Activated naive CD4-positive, alpha-beta T cell treated with anti-CD3 and anti-CD28 coated beads, Interleukin-2, amount 10 ng/mL, durations not matched to agents 7 days and 5 days (primary cell): ENCODE results near the gene UNC50.

Source experiments
- CTCF ChIA-PET: fragments of 350-600 bp; sonication (Branson Sonifier 250); formaldehyde crosslinking; loops from one replicate; lab custom pipeline; 2021; ENCODE audit warnings: antibody characterized with exemption; lab: Charles Lee
- DNase-seq: peaks from one replicate; pipeline ENCODE4 v3.0.0-alpha.2; 2020
- H3K27ac Mint-ChIP-seq: one replicate; pipeline ENCODE4 v1.8.0; 2021; ENCODE audit warnings: mild to moderate bottlenecking, moderate library complexity, mixed read lengths
- H3K27me3 Mint-ChIP-seq: one replicate; pipeline ENCODE4 v1.8.0; 2021; ENCODE audit warnings: mild to moderate bottlenecking, mixed read lengths
- H3K36me3 Mint-ChIP-seq: one replicate; pipeline ENCODE4 v1.8.0; 2021; ENCODE audit warnings: mixed read lengths
- H3K4me1 Mint-ChIP-seq: one replicate; pipeline ENCODE4 v1.8.0; 2021; ENCODE audit warnings: mixed read lengths
- H3K4me3 Mint-ChIP-seq: one replicate; pipeline ENCODE4 v1.8.0; 2021; ENCODE audit warnings: mild to moderate bottlenecking, moderate library complexity, mixed read lengths
- H3K9me3 Mint-ChIP-seq: one replicate; pipeline ENCODE4 v1.8.0; 2021; ENCODE audit warnings: mixed read lengths

Gene UNC50

DNA sequence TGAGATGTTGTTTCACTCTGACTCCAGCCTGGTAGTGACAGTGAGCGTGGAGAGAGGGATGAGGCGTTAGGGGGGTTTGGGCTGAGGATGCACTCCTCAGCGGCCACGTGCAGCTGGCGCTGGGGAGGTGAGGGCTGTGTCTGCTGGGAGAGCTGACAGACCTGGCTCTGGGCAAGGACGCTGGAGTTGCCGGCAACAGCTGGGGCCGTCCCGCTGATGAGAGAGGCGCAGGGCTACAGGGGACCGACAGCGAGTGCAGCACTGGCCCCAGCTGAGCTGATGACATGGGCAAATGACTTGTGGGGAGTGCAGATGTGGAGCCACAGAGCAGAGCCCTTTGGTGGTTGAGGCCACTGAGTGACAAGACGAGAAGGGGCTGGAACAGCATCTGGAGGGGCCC is 38.5 kb upstream of the UNC50 start:
- Mint-ChIP-seq H3K4me3 (no peak overlapping the region), H3K9me3 (no peaks in the 10 kb centered on the region), H3K36me3 (peaks cover 78% of the 10 kb centered on the region), H3K27me3 (no peaks in the 10 kb centered on the region), H3K4me1 (no peaks in the 10 kb centered on the region), H3K27ac (no peak overlapping the region)
- CTCF ChIA-PET: interaction anchor here (1.3 to 3.7 kb wide), 5 partner anchors 11 to 268 kb away, joined by 4 to 24 read pairs (median 9); no protein-coding TSS in a partner anchor
- DNase-seq: no peak

DNA sequence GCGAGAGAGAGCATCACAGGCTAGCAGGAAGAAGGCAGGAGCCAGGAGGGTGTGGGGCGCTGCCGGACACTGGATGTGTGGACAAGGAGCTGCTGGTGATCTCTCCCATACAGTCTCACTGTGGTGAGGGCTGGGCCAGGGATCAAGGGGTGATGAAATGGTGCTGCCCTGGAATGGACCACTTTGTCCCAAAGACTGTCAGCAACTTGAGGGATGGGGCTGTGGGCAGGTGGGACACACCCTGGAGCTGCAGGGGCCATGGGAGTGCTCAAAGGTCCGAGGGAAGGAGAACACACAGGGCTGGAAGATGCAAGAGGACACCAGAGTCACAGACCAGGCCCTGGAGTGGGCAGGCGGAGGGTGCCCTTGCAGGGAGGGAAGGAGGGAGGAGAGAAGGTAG is 38.0 kb upstream of the UNC50 start:
- no peaks in the 10 kb centered on the region for H3K9me3 Mint-ChIP-seq
- H3K27ac Mint-ChIP-seq: peak overlapping the region; percentile 62
- no peak overlapping the region for H3K4me3 Mint-ChIP-seq
- H3K36me3 Mint-ChIP-seq: peaks cover 79% of the 10 kb centered on the region
- no peak for DNase-seq
- CTCF ChIA-PET: interaction anchor here (1.9 to 3.7 kb wide), 3 partner anchors 11 to 157 kb away, joined by 4 to 24 read pairs (median 9); no protein-coding TSS in a partner anchor
- no peaks in the 10 kb centered on the region for H3K27me3 Mint-ChIP-seq
- no peaks in the 10 kb centered on the region for H3K4me1 Mint-ChIP-seq

DNA sequence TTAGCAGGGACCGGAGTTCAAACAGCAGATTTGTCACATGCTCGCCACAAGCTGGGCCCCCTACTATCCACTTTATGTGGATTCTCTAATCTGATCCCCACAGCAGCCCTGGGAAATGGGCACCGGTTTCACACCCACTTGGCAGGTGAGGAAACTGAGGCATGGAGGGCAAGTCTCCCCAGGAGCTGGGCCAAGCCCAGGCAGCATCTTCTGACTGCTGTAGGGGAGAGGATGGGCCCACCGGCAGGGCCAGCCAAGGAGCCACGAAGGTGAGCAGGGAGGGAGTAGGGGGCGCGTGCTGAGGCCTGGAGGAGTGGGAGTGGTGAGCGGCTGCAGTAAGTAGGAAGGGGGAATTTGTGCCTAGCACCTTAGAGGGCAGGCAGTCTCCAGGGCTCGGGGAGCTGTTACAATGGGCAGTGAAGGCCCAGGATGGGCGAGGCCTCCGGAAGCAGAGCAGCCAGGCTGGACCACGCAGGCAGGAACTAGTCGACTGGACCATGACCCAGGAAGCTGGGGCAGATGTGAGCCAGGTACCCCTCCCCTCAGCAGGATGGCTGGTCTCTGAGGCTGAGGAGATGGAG is 37.2 kb upstream of the UNC50 start:
- Mint-ChIP-seq H3K27ac (no peak overlapping the region), H3K27me3 (no peaks in the 10 kb centered on the region), H3K4me1 (no peaks in the 10 kb centered on the region), H3K36me3 (peaks cover 79% of the 10 kb centered on the region), H3K9me3 (no peaks in the 10 kb centered on the region), H3K4me3 (no peak overlapping the region)
- no peak for DNase-seq
- CTCF ChIA-PET: interaction anchor here (3.7 kb wide), 1 partner anchor 12 kb away, joined by 24 read pairs; no protein-coding TSS in a partner anchor

DNA sequence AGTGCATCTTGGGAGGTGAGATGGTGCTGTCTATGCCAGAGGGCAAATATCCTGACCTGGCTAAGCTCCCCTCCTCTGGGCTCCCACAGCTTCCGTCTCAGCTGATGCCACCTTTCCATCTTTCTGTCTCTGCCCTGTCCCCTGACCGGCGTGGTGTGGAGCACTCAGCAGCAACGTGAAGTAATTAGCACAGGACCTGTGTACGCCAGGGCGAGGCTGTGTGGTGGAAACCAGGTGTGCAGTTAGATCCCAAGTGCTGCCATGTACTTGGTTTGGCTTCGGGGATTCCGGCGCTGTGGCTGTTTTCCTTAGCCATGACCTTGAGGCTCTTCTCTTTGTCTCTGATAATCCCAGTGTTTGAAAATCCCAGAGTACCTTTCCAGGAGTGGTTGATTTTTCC is 36.6 kb upstream of the UNC50 start:
- no peak overlapping the region for H3K27ac Mint-ChIP-seq
- H3K4me1 Mint-ChIP-seq: no peaks in the 10 kb centered on the region
- CTCF ChIA-PET: no interaction called here
- H3K27me3 Mint-ChIP-seq: no peaks in the 10 kb centered on the region
- no peak overlapping the region for H3K4me3 Mint-ChIP-seq
- peaks cover 78% of the 10 kb centered on the region for H3K36me3 Mint-ChIP-seq
- H3K9me3 Mint-ChIP-seq: no peaks in the 10 kb centered on the region
- peak; percentile 19 for DNase-seq

DNA sequence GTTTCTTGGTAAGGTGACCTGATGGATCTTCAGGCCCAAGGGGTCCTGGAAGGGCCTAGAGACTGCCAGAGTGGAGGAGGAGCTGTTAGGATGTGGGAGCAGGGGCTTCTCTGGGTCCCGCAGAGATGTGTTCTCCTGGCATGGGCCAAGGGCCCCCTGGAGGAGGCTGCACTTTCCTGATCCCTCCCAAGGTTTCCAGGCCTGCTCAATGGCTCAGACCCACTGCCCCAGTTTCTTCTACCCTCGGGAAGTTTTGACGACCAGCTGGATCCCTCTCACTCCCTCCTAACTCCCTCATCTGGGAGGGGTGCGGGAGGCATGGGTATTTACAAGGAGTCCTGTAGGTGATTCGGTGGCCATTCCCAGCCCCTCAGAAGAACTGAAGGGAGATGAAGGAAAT is 36.2 kb upstream of the UNC50 start:
- CTCF ChIA-PET: no interaction called here
- peak; percentile 16 for DNase-seq
- Mint-ChIP-seq H3K9me3 (no peaks in the 10 kb centered on the region), H3K36me3 (peaks cover 75% of the 10 kb centered on the region), H3K27ac (no peak overlapping the region), H3K4me1 (no peaks in the 10 kb centered on the region), H3K27me3 (no peaks in the 10 kb centered on the region), H3K4me3 (no peak overlapping the region)

DNA sequence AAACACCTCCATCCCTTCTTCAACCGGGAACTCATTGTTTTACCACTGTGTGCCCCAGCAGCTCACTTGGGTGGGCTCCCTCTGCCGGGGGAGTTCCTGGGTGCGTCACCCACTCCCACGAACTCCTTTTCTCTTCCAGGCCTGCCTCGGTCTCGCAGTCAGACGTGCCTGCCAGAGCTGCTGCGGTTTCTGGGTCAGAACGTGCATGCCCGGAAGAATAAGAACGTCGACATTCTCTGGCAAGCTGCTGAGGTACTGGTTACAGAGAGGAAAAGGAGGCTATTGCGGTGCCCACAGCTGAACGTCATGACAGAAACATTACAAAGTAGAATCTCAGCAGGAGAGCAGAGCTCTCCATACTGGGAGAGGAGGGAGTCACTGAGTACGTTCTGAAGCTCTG is 35.7 kb upstream of the UNC50 start:
- peaks cover 76% of the 10 kb centered on the region for H3K36me3 Mint-ChIP-seq
- no peak overlapping the region for H3K27ac Mint-ChIP-seq
- no peaks in the 10 kb centered on the region for H3K4me1 Mint-ChIP-seq
- no peaks in the 10 kb centered on the region for H3K9me3 Mint-ChIP-seq
- CTCF ChIA-PET: no interaction called here
- peak; percentile 8 for DNase-seq
- no peaks in the 10 kb centered on the region for H3K27me3 Mint-ChIP-seq
- no peak overlapping the region for H3K4me3 Mint-ChIP-seq

DNA sequence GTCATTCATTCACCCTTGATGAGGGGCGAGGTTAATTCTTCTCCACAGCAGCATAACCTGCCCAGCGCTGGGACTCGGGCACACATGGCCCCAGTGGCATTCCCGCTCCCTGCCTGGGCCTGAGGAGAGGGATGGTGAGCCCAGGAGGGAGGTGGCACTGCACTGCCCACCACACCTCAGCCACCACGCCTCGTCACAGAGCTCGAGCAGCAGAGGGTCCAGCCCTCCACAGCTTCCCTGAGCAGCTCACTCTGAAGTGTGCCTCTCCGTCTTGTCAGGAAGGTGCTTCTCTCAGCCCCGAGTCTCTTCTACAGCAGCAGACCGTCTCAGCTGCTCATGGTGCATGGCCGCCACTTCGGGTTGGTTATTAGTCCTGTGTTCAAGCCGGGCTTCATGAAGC is 35.0 kb upstream of the UNC50 start:
- Mint-ChIP-seq H3K9me3 (no peaks in the 10 kb centered on the region), H3K4me3 (no peak overlapping the region), H3K27ac (no peak overlapping the region), H3K4me1 (no peaks in the 10 kb centered on the region), H3K27me3 (no peaks in the 10 kb centered on the region), H3K36me3 (peaks cover 77% of the 10 kb centered on the region)
- peak; percentile 10 for DNase-seq
- CTCF ChIA-PET: no interaction called here

DNA sequence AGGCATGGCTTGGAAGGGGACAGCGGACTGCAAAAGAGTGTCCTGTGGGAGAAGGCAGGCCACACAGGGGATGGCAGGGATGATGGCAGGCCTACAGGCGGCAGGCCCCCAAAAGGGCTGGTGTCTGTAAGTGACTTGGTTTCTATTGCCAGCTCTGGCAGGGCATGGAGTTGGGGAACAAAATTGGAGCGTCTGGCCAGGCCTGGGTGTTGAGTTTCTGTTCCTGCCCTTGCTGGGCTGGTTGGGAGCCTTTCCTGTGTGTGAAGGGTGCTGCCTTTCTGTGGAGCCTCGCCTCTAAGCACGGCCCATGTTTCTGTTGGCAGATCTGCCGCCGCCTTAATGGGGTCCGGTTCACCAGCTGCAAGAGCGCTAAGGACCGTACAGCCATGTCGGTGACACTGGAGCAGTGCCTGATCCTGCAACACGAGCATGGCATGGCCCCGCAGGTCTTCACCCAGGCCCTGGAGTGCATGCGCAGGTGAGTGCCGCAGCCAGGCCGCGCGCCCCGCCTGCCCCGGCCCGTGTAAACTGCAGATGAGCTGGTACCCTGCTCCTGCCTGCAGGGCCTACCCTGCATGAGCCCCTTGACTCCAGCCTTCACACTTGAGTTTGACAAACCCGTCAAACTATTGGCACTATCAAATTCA is 31.6 kb upstream of the UNC50 start:
- H3K27ac Mint-ChIP-seq: no peak overlapping the region
- peaks cover 67% of the 10 kb centered on the region for H3K36me3 Mint-ChIP-seq
- no peaks in the 10 kb centered on the region for H3K27me3 Mint-ChIP-seq
- peak; percentile 11 for DNase-seq
- no peaks in the 10 kb centered on the region for H3K9me3 Mint-ChIP-seq
- H3K4me1 Mint-ChIP-seq: no peaks in the 10 kb centered on the region
- CTCF ChIA-PET: no interaction called here
- H3K4me3 Mint-ChIP-seq: no peak overlapping the region

DNA sequence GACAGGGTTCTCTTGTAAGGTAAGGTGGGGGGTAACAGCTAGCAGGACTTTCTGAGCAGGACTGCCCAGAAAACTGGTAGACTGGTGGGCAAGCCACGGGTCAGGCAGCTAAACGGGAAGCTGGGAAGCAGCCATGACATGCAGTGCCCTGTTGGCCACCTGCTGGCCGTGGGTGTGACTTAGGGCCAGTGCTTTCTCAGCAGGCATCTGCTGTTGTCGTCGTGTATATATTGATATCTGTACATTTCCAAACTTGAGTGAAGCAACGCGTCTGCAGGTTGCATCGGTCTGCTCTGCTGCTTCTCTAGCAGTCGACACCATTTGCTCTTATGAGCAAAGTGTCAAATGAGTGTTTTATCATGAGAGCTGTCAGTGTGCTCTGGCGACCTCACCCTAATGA is 31.1 kb upstream of the UNC50 start:
- DNase-seq: peak; percentile 8
- CTCF ChIA-PET: interaction anchor here (2.3 kb wide), 1 partner anchor 21 kb away, joined by 5 read pairs; no protein-coding TSS in a partner anchor
- no peak overlapping the region for H3K4me3 Mint-ChIP-seq
- H3K36me3 Mint-ChIP-seq: peaks cover 69% of the 10 kb centered on the region
- H3K27ac Mint-ChIP-seq: no peak overlapping the region
- H3K9me3 Mint-ChIP-seq: no peaks in the 10 kb centered on the region
- no peaks in the 10 kb centered on the region for H3K27me3 Mint-ChIP-seq
- H3K4me1 Mint-ChIP-seq: no peaks in the 10 kb centered on the region

DNA sequence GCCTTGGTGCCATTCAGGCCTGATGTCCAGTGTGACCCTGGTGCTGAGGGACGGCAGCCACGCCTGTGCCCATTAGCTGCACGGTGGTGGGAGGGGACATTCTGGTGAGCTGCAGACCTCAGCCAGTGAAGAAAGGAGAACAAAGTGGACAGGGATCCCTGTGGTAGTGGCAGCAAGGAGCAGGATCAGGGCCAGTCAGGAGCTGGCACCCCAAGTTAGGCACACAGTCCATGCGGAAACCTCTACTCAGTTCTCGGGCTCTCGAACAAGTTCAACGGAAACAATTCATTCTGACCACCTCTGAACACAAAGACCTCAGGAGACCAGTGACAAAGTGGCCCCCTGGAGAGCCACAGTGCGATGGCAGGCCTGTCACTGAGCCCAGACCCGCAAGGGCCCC is 30.2 kb upstream of the UNC50 start:
- CTCF ChIA-PET: interaction anchor here (2.3 kb wide), 1 partner anchor 22 kb away, joined by 5 read pairs; no protein-coding TSS in a partner anchor
- peaks cover 68% of the 10 kb centered on the region for H3K36me3 Mint-ChIP-seq
- no peak for DNase-seq
- peak overlapping the region; percentile 53 for H3K27ac Mint-ChIP-seq
- no peaks in the 10 kb centered on the region for H3K27me3 Mint-ChIP-seq
- no peaks in the 10 kb centered on the region for H3K4me1 Mint-ChIP-seq
- H3K9me3 Mint-ChIP-seq: no peaks in the 10 kb centered on the region
- no peak overlapping the region for H3K4me3 Mint-ChIP-seq

DNA sequence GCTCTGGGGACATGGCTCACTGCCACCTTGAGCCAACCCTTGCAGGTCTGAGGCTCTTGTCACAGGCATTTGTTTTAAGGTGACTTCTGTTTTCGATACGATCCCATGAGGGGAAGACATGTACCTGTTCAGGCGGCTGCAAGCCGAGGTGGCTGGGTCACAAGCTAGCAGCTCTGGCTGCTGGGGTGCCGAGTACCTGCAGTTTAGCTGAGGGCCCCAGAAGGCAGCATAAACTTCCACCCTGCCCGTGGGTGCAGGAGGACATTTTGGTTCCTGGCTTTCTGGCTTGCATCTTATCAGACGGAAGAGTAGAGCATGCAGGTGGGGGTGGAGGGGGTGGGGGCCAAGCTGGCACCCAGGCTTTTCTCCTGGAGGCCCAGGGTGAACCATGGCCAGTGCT is 28.5 kb upstream of the UNC50 start:
- H3K9me3 Mint-ChIP-seq: no peaks in the 10 kb centered on the region
- H3K27ac Mint-ChIP-seq: no peak overlapping the region
- CTCF ChIA-PET: interaction anchor here (1.1 to 1.5 kb wide), 3 partner anchors 11 to 257 kb away, joined by 3 to 4 read pairs (median 4); no protein-coding TSS in a partner anchor
- H3K27me3 Mint-ChIP-seq: no peaks in the 10 kb centered on the region
- H3K4me1 Mint-ChIP-seq: no peaks in the 10 kb centered on the region
- H3K4me3 Mint-ChIP-seq: no peak overlapping the region
- H3K36me3 Mint-ChIP-seq: peaks cover 67% of the 10 kb centered on the region
- no peak for DNase-seq

DNA sequence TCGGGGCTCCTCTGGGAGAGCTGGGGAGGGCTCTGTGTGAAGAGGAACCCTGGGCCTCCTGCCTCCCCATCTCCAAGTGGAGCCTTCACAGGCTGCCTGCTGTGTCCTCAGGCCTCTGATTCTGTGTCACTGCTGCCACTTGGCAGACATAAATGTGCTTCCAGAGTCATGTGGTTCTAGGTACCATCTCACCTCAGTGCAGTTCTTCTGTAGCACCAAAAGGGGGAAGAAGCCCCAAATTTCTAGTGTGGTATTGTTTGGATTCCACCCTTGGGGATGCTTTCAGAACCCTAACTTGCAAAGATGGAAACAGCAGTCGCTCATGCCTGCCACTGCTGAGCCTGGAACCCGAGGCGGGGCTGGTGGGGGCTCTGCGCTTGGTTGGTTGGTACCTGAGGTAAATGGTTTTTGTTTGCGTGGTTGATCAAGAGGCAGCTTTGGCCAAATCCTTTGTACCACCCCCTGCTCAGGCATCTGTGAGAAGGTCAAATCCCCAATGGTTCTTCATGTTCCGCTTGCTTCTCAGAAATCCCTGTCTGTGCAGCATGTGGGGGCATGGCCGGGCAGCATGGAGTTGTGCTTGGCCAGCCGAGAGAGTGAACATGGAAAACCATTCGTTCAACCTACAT is 27.6 kb upstream of the UNC50 start:
- H3K36me3 Mint-ChIP-seq: peaks cover 65% of the 10 kb centered on the region
- H3K9me3 Mint-ChIP-seq: no peaks in the 10 kb centered on the region
- no peaks in the 10 kb centered on the region for H3K4me1 Mint-ChIP-seq
- no peaks in the 10 kb centered on the region for H3K27me3 Mint-ChIP-seq
- H3K4me3 Mint-ChIP-seq: no peak overlapping the region
- no peak for DNase-seq
- CTCF ChIA-PET: interaction anchor here (1.1 to 1.5 kb wide), 3 partner anchors 12 to 256 kb away, joined by 3 to 4 read pairs (median 4); no protein-coding TSS in a partner anchor
- no peak overlapping the region for H3K27ac Mint-ChIP-seq

DNA sequence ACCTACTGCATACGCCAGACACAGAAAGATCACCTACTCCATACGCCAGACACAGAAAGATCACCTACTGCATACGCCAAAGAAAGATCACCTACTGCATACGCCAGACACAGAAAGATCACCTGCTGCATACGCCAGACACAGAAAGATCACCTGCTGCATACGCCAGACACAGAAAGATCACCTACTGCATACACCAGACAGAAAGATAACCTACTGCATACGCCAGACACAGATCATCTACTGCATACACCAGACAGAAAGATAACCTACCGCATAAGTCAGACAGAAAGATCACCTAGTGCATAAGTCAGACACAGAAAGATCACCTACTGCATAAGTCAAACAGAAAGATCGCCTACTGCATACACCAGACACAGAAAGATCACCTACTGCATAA is 25.9 kb upstream of the UNC50 start:
- H3K4me1 Mint-ChIP-seq: no peaks in the 10 kb centered on the region
- no peaks in the 10 kb centered on the region for H3K9me3 Mint-ChIP-seq
- CTCF ChIA-PET: no interaction called here
- H3K27me3 Mint-ChIP-seq: no peaks in the 10 kb centered on the region
- H3K4me3 Mint-ChIP-seq: no peak overlapping the region
- DNase-seq: no peak
- H3K27ac Mint-ChIP-seq: no peak overlapping the region
- H3K36me3 Mint-ChIP-seq: peaks cover 67% of the 10 kb centered on the region

DNA sequence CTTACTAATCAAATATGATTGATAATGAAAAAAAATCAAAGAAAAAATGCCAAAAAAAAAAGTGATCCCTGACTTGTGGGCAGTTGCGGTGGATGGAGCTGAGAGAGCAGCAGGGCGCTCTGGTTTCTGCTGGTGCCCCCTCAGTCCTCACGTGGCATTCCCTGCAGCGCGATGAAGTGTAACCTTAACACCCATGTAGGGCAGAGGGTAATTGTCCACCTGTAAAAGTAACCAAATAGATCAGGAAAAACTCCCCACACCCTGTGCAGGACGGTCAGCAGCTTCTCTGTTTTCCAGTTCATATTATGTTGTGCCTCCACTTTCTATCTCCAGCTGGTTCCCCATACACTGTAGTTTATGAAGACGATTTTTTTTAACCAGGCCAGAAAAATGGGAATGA is 25.1 kb upstream of the UNC50 start:
- Mint-ChIP-seq H3K27me3 (no peaks in the 10 kb centered on the region), H3K36me3 (peaks cover 63% of the 10 kb centered on the region), H3K4me3 (no peak overlapping the region), H3K4me1 (peaks cover 2% of the 10 kb centered on the region), H3K27ac (no peak overlapping the region), H3K9me3 (no peaks in the 10 kb centered on the region)
- no peak for DNase-seq
- CTCF ChIA-PET: interaction anchor here (1.3 kb wide), 1 partner anchor 14 kb away, joined by 3 read pairs; no protein-coding TSS in a partner anchor
